AG04450 (cell line): Measurements from ENCODE around the gene PIK3R5. TPM values are rescaled to one million over a fixed set of nuclear protein-coding genes. Genes with fewer than 3 reads are reported as not detected.
"Not testable (repeated sequence)": the region's sequence is repeated elsewhere in the genome, so short reads cannot be mapped to it uniquely, and the experiment has no call there.

Source experiments
- CTCF ChIA-PET: fragments of 300-600, 350-600 bp; formaldehyde crosslinking; extraction: SDS; loops from one replicate; lab custom pipeline; 2022; ENCODE audit warnings: antibody characterized with exemption, inconsistent platforms; lab: Charles Lee
- POLR2A ChIA-PET: fragments of 350-600 bp; formaldehyde crosslinking; extraction: SDS; loops from one replicate; lab custom pipeline; 2021; ENCODE audit warnings: antibody characterized with exemption, inconsistent platforms; lab: Yijun Ruan, JAX
- DNase-seq: peaks from one replicate; pipeline ENCODE4 v3.0.0-alpha.2; 2011; ENCODE audit warnings: low read depth, low spot score
- H3K27ac ChIP-seq: one replicate; pipeline ENCODE4 v1.5.1; 2012; ENCODE audit warnings: low read depth, low read length, control low read depth
- H3K27me3 ChIP-seq: one replicate; pipeline ENCODE4 v1.6.0; 2012; ENCODE audit warnings: low read length; ENCODE audit not compliant: control insufficient read depth, insufficient read depth
- H3K4me3 ChIP-seq: 2 replicates; pipeline ENCODE4 v1.5.1; 2011; ENCODE audit warnings: mild to moderate bottlenecking, low read depth, low read length, control low read depth
- H3K9me3 ChIP-seq: 2 replicates; pipeline ENCODE4 v1.5.1; 2012; ENCODE audit warnings: low read length; ENCODE audit not compliant: control insufficient read depth, insufficient read depth
- CTCF ChIP-seq: IDR thresholded peaks from 2 replicates; pipeline ENCODE4 v1.5.1; 2011; ENCODE audit warnings: low read depth, low read length, control low read depth, inconsistent platforms
- polyA plus RNA-seq: library from polyadenylated mRNA; depleted of rRNA; stranded (reverse); fragments of >200 nt; gene quantifications from 2 replicates; pipeline ENCODE4 v1.2.3, GENCODE V29; 2011

The PIK3R5 gene
- polyA plus RNA-seq, 1 experiment: not detected

GRCh38 chr17:8859027-8859803 lies 106.3 kb downstream of the PIK3R5 start:
- H3K27ac ChIP-seq: no peak overlapping the region
- ChIA-PET POLR2A (no interaction called here), CTCF (no interaction called here)
- DNase-seq: no peak
- no peaks in the 10 kb centered on the region for H3K9me3 ChIP-seq
- no peak overlapping the region for H3K4me3 ChIP-seq
- H3K27me3 ChIP-seq: no peaks in the 10 kb centered on the region
- TF ChIP-seq CTCF: no peak

GRCh38 chr17:8857919-8858318 lies 107.6 kb downstream of the PIK3R5 start:
- DNase-seq: no peak
- ChIA-PET CTCF (interaction anchor here (0.6 to 0.7 kb wide), 2 partner anchors 26 to 137 kb away, joined by 3 to 4 read pairs; no protein-coding TSS in a partner anchor), POLR2A (no interaction called here)

GRCh38 chr17:8856869-8857575 lies 108.5 kb downstream of the PIK3R5 start:
- ChIA-PET POLR2A (no interaction called here), CTCF (no interaction called here)
- Histone ChIP-seq H3K27me3 (no peaks in the 10 kb centered on the region), H3K9me3 (no peaks in the 10 kb centered on the region), H3K4me3 (no peak overlapping the region), H3K27ac (peak overlapping the region; percentile 11)
- no peak for TF ChIP-seq CTCF
- no peak for DNase-seq

More at GRCh38 chr17:8857919-8858318, 107.6 kb downstream of the PIK3R5 start:
- Histone ChIP-seq H3K9me3 (no peaks in the 10 kb centered on the region), H3K27me3 (no peaks in the 10 kb centered on the region), H3K4me3 (no peak overlapping the region), H3K27ac (no peak overlapping the region)
- no peak for TF ChIP-seq CTCF

- DNase-seq, POLR2A ChIA-PET, H3K4me3 ChIP-seq, H3K27me3 ChIP-seq, H3K9me3 ChIP-seq, CTCF ChIA-PET, H3K27ac ChIP-seq: not testable (repeated sequence)
Observed at GRCh38 chr17:8856205-8856603, 109.3 kb downstream of the PIK3R5 start.

- no peak overlapping the region for H3K27ac ChIP-seq
- TF ChIP-seq CTCF: no peak
- no peak overlapping the region for H3K4me3 ChIP-seq
- H3K27me3 ChIP-seq: no peaks in the 10 kb centered on the region
- H3K9me3 ChIP-seq: no peaks in the 10 kb centered on the region
- no peak for DNase-seq
- ChIA-PET CTCF (no interaction called here), POLR2A (no interaction called here)
Observed at GRCh38 chr17:8855477-8856204, 109.9 kb downstream of the PIK3R5 start.
